ENCODE data around the gene STATH. TPM values are rescaled to one million over a fixed set of nuclear protein-coding genes. Genes with fewer than 3 reads are reported as not detected.

STATH gene
- total and polyA plus RNA-seq, 9 of the 15 experiments (the other 6 are each of a cell fraction or from before 2014, with no cell fraction given), result not detected

Other genes with a start within 250 kb of the STATH start
Only the 7 nearest of the 10 such genes appear.
- not detected in 2 replicates for gene SULT1E1, start 135.8 kb upstream of the STATH start, total RNA-seq (2014; rRNA removed)
- not detected in 2 replicates for gene SULT1E1, start 135.8 kb upstream of the STATH start, total RNA-seq (2014; rRNA removed; fragmentation: Illumina TruSeq; extraction: Trizol)
- not detected in 2 replicates for gene SULT1E1, start 135.8 kb upstream of the STATH start, total RNA-seq (2015; rRNA removed; fragmentation: Illumina TruSeq; extraction: Trizol)
- not detected in 2 replicates for gene SULT1E1, start 135.8 kb upstream of the STATH start, total RNA-seq (2021)
- gene SULT1E1, start 135.8 kb upstream of the STATH start, polyA plus RNA-seq (2011; rRNA removed), result not detected in 2 replicates
- gene SULT1E1, start 135.8 kb upstream of the STATH start, polyA plus RNA-seq (2014; fragmentation: Illumina TruSeq; extraction: Trizol), result not detected in 2 replicates
- gene SULT1E1, start 135.8 kb upstream of the STATH start, polyA plus RNA-seq (2014; fragmentation: Nextera tagmentation; extraction: Ambion mirVana), result not detected
- not detected in 2 replicates for gene SULT1E1, start 135.8 kb upstream of the STATH start, polyA plus RNA-seq (2014; rRNA removed)
- gene CSN1S1, start 64.9 kb upstream of the STATH start, total RNA-seq (2014; rRNA removed), result not detected in 2 replicates
- gene CSN1S1, start 64.9 kb upstream of the STATH start, total RNA-seq (2014; rRNA removed; fragmentation: Illumina TruSeq; extraction: Trizol), result not detected in 2 replicates
- not detected in 2 replicates for gene CSN1S1, start 64.9 kb upstream of the STATH start, total RNA-seq (2015; rRNA removed; fragmentation: Illumina TruSeq; extraction: Trizol)
- not detected in 2 replicates for gene CSN1S1, start 64.9 kb upstream of the STATH start, total RNA-seq (2021)
- gene CSN1S1, start 64.9 kb upstream of the STATH start, polyA plus RNA-seq (2011; rRNA removed), result not detected in 2 replicates
- gene CSN1S1, start 64.9 kb upstream of the STATH start, polyA plus RNA-seq (2014; fragmentation: Illumina TruSeq; extraction: Trizol), result not detected in 2 replicates
- not detected for gene CSN1S1, start 64.9 kb upstream of the STATH start, polyA plus RNA-seq (2014; fragmentation: Nextera tagmentation; extraction: Ambion mirVana)
- gene CSN1S1, start 64.9 kb upstream of the STATH start, polyA plus RNA-seq (2014; rRNA removed), result not detected in 2 replicates
- not detected in 2 replicates for gene CSN2, start 30.2 kb upstream of the STATH start, total RNA-seq (2014; rRNA removed)
- not detected in 2 replicates for gene CSN2, start 30.2 kb upstream of the STATH start, total RNA-seq (2014; rRNA removed; fragmentation: Illumina TruSeq; extraction: Trizol)
- not detected in 2 replicates for gene CSN2, start 30.2 kb upstream of the STATH start, total RNA-seq (2015; rRNA removed; fragmentation: Illumina TruSeq; extraction: Trizol)
- gene CSN2, start 30.2 kb upstream of the STATH start, total RNA-seq (2021), result not detected in 2 replicates
- gene CSN2, start 30.2 kb upstream of the STATH start, polyA plus RNA-seq (2011; rRNA removed), result not detected in 2 replicates
- not detected in 2 replicates for gene CSN2, start 30.2 kb upstream of the STATH start, polyA plus RNA-seq (2014; fragmentation: Illumina TruSeq; extraction: Trizol)
- not detected for gene CSN2, start 30.2 kb upstream of the STATH start, polyA plus RNA-seq (2014; fragmentation: Nextera tagmentation; extraction: Ambion mirVana)
- gene CSN2, start 30.2 kb upstream of the STATH start, polyA plus RNA-seq (2014; rRNA removed), result not detected in 2 replicates
- gene HTN3, start 32.5 kb downstream of the STATH start, total RNA-seq (2014; rRNA removed), result not detected in 2 replicates
- gene HTN3, start 32.5 kb downstream of the STATH start, total RNA-seq (2014; rRNA removed; fragmentation: Illumina TruSeq; extraction: Trizol), result not detected in 2 replicates
- not detected in 2 replicates for gene HTN3, start 32.5 kb downstream of the STATH start, total RNA-seq (2015; rRNA removed; fragmentation: Illumina TruSeq; extraction: Trizol)
- not detected in 2 replicates for gene HTN3, start 32.5 kb downstream of the STATH start, total RNA-seq (2021)
- gene HTN3, start 32.5 kb downstream of the STATH start, polyA plus RNA-seq (2011; rRNA removed), result not detected in 2 replicates
- gene HTN3, start 32.5 kb downstream of the STATH start, polyA plus RNA-seq (2014; fragmentation: Illumina TruSeq; extraction: Trizol), result not detected in 2 replicates
- not detected for gene HTN3, start 32.5 kb downstream of the STATH start, polyA plus RNA-seq (2014; fragmentation: Nextera tagmentation; extraction: Ambion mirVana)
- not detected in 2 replicates for gene HTN3, start 32.5 kb downstream of the STATH start, polyA plus RNA-seq (2014; rRNA removed)
- gene HTN1, start 54.5 kb downstream of the STATH start, total RNA-seq (2014; rRNA removed), result not detected in 2 replicates
- not detected in 2 replicates for gene HTN1, start 54.5 kb downstream of the STATH start, total RNA-seq (2014; rRNA removed; fragmentation: Illumina TruSeq; extraction: Trizol)
- not detected in 2 replicates for gene HTN1, start 54.5 kb downstream of the STATH start, total RNA-seq (2015; rRNA removed; fragmentation: Illumina TruSeq; extraction: Trizol)
- gene HTN1, start 54.5 kb downstream of the STATH start, total RNA-seq (2021), result not detected in 2 replicates
- gene HTN1, start 54.5 kb downstream of the STATH start, polyA plus RNA-seq (2011; rRNA removed), result not detected in 2 replicates
- not detected in 2 replicates for gene HTN1, start 54.5 kb downstream of the STATH start, polyA plus RNA-seq (2014; fragmentation: Illumina TruSeq; extraction: Trizol)
- gene HTN1, start 54.5 kb downstream of the STATH start, polyA plus RNA-seq (2014; fragmentation: Nextera tagmentation; extraction: Ambion mirVana), result not detected
- not detected in 2 replicates for gene HTN1, start 54.5 kb downstream of the STATH start, polyA plus RNA-seq (2014; rRNA removed)
- gene PRR27, start 158.3 kb downstream of the STATH start, total RNA-seq (2014; rRNA removed), result not detected in 2 replicates
- gene PRR27, start 158.3 kb downstream of the STATH start, total RNA-seq (2014; rRNA removed; fragmentation: Illumina TruSeq; extraction: Trizol), result not detected in 2 replicates
- not detected in 2 replicates for gene PRR27, start 158.3 kb downstream of the STATH start, total RNA-seq (2015; rRNA removed; fragmentation: Illumina TruSeq; extraction: Trizol)
- not detected in 2 replicates for gene PRR27, start 158.3 kb downstream of the STATH start, total RNA-seq (2021)
- not detected in 2 replicates for gene PRR27, start 158.3 kb downstream of the STATH start, polyA plus RNA-seq (2011; rRNA removed)
- gene PRR27, start 158.3 kb downstream of the STATH start, polyA plus RNA-seq (2014; fragmentation: Illumina TruSeq; extraction: Trizol), result not detected in 2 replicates
- not detected for gene PRR27, start 158.3 kb downstream of the STATH start, polyA plus RNA-seq (2014; fragmentation: Nextera tagmentation; extraction: Ambion mirVana)
- not detected in 2 replicates for gene PRR27, start 158.3 kb downstream of the STATH start, polyA plus RNA-seq (2014; rRNA removed)
- not detected in 2 replicates for gene ODAM, start 199.8 kb downstream of the STATH start, total RNA-seq (2014; rRNA removed)
- not detected in 2 replicates for gene ODAM, start 199.8 kb downstream of the STATH start, total RNA-seq (2014; rRNA removed; fragmentation: Illumina TruSeq; extraction: Trizol)
- gene ODAM, start 199.8 kb downstream of the STATH start, total RNA-seq (2015; rRNA removed; fragmentation: Illumina TruSeq; extraction: Trizol), result not detected in 2 replicates
- gene ODAM, start 199.8 kb downstream of the STATH start, total RNA-seq (2021), result not detected in 2 replicates
- gene ODAM, start 199.8 kb downstream of the STATH start, polyA plus RNA-seq (2011; rRNA removed), result not detected in 2 replicates
- gene ODAM, start 199.8 kb downstream of the STATH start, polyA plus RNA-seq (2014; fragmentation: Illumina TruSeq; extraction: Trizol), result not detected in 2 replicates
- not detected for gene ODAM, start 199.8 kb downstream of the STATH start, polyA plus RNA-seq (2014; fragmentation: Nextera tagmentation; extraction: Ambion mirVana)
- not detected in 2 replicates for gene ODAM, start 199.8 kb downstream of the STATH start, polyA plus RNA-seq (2014; rRNA removed)

All from K562 (cell line).